Fibroblast of villous mesenchyme (primary cell): ENCODE results near the gene XNDC1N. TPM values are rescaled to one million over a fixed set of nuclear protein-coding genes. Genes with fewer than 3 reads are reported as not detected.
A peak's percentile ranks its signal among the peaks of the same experiment; 100 is the strongest.

Experiments used
- DNase-seq: peaks from one replicate; pipeline ENCODE4 v3.0.0-alpha.2; 2010; ENCODE audit warnings: low read depth
- H3K4me3 ChIP-seq: 2 replicates; pipeline ENCODE4 v1.5.1; 2011; ENCODE audit warnings: low read depth, mild to moderate bottlenecking, low read length
- total RNA-seq: library from RNA; depleted of rRNA; stranded (reverse); fragments of >200 nt; gene quantifications from 2 replicates; pipeline ENCODE4 v1.2.3, GENCODE V29; 2012
- TF ChIP-seq, protein P1 (sequence below): IDR thresholded peaks from 2 replicates; pipeline ENCODE4 v1.5.1; 2012; ENCODE audit warnings: low read depth, mild to moderate bottlenecking, low read length; ENCODE audit not compliant: insufficient read depth

The XNDC1N gene
- total RNA-seq, 1 donor = 9.1 TPM

DNA sequence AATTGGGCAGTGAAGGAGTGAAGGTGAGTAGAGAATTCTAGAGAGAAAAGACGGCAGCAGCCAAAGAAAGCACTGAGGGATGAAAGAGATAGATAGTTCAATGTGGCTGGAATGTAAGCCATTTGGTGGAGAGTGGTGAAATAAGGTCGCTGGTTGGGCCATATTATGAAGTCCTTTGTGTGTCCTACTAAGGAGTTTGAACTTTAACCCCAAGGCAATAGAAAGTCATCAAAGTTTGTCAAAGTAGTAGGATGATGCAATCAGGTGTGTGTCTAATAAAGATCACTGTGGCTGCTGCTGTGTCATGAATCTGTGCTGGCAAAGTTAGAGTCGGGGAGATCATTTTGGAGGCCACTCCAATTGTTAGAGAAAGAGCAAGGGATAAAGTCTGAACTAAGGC lies 19.1 kb upstream of the XNDC1N start:
- TF ChIP-seq, protein P1, sequence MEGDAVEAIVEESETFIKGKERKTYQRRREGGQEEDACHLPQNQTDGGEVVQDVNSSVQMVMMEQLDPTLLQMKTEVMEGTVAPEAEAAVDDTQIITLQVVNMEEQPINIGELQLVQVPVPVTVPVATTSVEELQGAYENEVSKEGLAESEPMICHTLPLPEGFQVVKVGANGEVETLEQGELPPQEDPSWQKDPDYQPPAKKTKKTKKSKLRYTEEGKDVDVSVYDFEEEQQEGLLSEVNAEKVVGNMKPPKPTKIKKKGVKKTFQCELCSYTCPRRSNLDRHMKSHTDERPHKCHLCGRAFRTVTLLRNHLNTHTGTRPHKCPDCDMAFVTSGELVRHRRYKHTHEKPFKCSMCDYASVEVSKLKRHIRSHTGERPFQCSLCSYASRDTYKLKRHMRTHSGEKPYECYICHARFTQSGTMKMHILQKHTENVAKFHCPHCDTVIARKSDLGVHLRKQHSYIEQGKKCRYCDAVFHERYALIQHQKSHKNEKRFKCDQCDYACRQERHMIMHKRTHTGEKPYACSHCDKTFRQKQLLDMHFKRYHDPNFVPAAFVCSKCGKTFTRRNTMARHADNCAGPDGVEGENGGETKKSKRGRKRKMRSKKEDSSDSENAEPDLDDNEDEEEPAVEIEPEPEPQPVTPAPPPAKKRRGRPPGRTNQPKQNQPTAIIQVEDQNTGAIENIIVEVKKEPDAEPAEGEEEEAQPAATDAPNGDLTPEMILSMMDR = no peak
- H3K4me3 ChIP-seq = no peak overlapping the region
- DNase-seq = peak; percentile 24

DNA sequence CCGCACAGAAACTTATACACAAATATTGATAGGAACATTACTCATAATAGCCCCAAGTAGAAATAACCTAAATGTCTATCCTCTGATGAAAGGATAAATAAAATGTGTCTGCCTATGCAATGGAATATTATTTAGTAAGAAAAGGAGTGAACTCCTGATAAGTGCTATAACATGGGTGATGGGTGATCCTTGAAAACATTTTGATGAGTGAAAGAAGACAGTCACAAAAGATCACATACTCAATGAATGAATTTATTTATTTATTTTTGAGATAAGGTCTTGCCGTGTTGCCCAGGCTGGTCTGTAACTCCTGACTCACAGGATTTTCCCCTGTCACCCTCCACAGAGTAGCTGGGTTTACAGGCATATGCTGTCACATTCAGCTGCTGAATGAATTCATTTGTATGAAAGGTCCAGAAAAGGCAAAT lies 17.8 kb upstream of the XNDC1N start:
- DNase-seq = peak; percentile 48
- H3K4me3 ChIP-seq = no peak overlapping the region
- TF ChIP-seq, protein P1 = no peak

DNA sequence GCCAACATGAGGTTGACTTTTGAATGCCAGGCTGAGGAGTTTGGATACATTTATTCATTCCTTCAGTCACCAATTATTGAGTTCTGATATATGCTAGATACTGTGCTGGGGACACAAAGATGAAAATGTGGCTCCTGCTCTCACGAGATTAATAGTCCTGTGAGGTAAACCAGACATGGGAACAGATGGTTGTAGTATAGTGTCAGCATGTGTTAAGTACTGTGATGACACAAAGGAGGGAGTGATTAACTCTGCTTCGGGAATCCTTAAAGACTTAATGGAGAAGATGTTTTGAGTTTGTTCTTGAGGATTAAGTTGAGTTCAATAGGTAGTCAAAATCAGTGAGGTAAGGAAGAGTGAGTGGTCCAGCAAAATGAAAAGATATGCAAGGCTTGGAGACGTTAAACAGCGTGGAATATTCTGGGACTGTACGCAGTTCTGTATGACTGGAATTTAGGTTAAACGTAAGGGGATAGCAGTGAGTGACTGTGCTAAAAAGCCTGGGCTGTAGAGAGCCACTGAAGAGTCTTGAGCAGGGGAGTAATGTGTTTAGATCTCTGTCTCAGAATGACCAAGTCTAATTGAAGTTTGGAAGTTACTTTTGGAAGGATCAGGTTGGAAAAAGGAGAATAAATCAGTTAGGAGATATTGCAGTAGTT lies 12.3 kb upstream of the XNDC1N start:
- DNase-seq = peak; percentile 75
- TF ChIP-seq, protein P1 = no peak
- H3K4me3 ChIP-seq = no peak overlapping the region

DNA sequence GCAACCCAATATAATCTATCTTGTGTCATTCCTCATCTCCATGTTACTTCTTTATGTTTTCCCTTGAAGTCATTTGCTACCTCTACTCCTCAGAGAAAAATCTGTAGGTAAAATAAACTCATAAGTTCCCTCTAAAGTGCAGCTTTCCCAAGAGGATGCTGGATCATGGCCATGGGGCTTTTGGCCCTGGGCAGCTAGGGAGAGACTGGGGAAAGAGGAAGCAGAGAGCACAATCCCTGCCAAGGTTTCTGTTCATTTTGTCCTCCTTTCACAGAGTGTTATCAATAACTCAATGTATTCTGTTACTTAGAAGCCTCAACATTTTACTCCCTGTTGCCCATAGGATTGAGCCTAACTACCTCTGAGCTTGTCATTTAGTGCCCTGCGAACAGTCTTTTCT lies 9.4 kb upstream of the XNDC1N start:
- TF ChIP-seq, protein P1 = no peak
- no peak overlapping the region for H3K4me3 ChIP-seq
- no peak for DNase-seq

DNA sequence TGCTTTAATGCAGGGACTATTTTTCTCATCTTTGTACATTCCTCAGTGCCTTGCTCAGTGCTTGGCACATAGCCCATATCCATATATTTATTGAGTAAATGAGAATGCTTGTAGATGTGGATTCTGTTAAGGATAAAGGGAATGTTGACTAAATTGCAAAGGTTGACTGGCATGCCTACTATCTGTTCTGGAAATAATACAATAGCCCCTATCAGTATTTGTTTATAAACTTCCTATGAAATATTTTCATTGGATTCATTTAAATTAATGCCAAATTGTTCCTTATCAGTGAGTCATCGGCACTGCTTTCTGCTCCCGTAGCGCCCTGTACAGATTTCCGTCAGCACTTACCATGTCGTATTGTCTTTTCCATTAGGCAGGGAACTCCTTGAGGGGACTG lies 8.4 kb upstream of the XNDC1N start:
- TF ChIP-seq, protein P1 = no peak
- peak; percentile 63 for DNase-seq
- H3K4me3 ChIP-seq = no peak overlapping the region

DNA sequence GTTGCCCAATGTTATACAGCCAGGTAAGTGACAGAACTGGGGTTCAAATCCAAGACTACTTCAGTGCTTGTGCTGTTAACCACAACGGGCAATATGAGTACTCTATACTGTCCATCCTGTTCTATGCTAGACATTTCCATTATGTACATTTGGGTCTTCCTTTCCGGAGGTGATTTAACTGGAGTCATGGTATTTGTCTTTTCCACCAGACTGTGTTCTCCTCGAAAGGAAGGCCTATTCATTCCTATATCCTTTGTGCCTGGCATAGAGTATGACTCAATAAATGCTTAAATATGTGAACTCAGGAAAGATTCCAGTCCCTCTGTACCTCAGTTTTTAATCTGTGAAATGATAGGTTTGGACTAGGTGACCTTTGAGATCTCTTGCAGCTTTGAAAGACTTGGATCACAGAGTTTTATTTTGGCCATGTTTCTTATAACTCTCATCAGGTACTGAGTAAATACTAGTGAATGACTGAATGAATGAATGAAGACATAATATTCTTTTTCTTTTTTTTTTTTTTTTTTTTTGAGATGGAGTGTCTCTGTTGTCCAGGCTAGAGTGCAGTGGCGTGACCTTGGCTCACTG lies 7.0 kb upstream of the XNDC1N start:
- TF ChIP-seq, protein P1 = no peak
- no peak overlapping the region for H3K4me3 ChIP-seq
- DNase-seq = no peak
